Subcutaneous adipose tissue (tissue), 4 donors: Measurements from ENCODE around the gene DPP6. TPM values are rescaled to one million over a fixed set of nuclear protein-coding genes. Genes with fewer than 3 reads are reported as not detected.

Experiments
- CTCF ChIP-seq: fragments of 450-650 bp; IDR thresholded peaks from one replicate; pipeline ENCODE4 v1.5.1; 2016; ENCODE audit warnings: low read depth, mild to moderate bottlenecking, control low read depth, antibody characterized with exemption, moderate library complexity
- total RNA-seq, 4 donors: library from RNA; depleted of rRNA; stranded (reverse); fragments of >200 nt; gene quantifications; one replicate each; pipeline ENCODE4 v1.1.0, GENCODE V29; 2016

The DPP6 gene
- total RNA-seq, 4 donors from 2014 or later: 0.19 to 2.0 (median 0.85) TPM; not detected in 1

GRCh38 chr7:154296443-154296842 lies 244.2 kb downstream of the DPP6 start:
- no peak for TF ChIP-seq CTCF

GRCh38 chr7:154299736-154300135 lies 247.5 kb downstream of the DPP6 start:
- TF ChIP-seq CTCF: no peak

GRCh38 chr7:154302380-154302779 lies 250.2 kb downstream of the DPP6 start:
- no peak for TF ChIP-seq CTCF

- TF ChIP-seq CTCF: no peak
These were observed 252.0 kb downstream of the DPP6 start for GRCh38 chr7:154304231-154304630.

GRCh38 chr7:154304740-154305700 lies 252.8 kb downstream of the DPP6 start:
- TF ChIP-seq CTCF: no peak

GRCh38 chr7:154306036-154306435 lies 253.8 kb downstream of the DPP6 start:
- no peak for TF ChIP-seq CTCF

GRCh38 chr7:154308928-154309327 lies 256.7 kb downstream of the DPP6 start:
- TF ChIP-seq CTCF: no peak
